Measurements from ENCODE around the gene DOCK11. TPM values are rescaled to one million over a fixed set of nuclear protein-coding genes. Genes with fewer than 3 reads are reported as not detected.
A peak's percentile ranks its signal among the peaks of the same experiment; 100 is the strongest.

Gene DOCK11
- total and polyA plus RNA-seq, 11 donors, result 1.8 to 26.3 (median 2.9) TPM

GRCh38 chrX:118506805-118507480 is 11.3 kb downstream of the DOCK11 start:
- Histone ChIP-seq H3K27ac (peak overlapping the region in 1 of 12 donors; percentile 43), H3K27me3 (no peaks in the 10 kb centered on the region), H3K9me3 (no peaks in the 10 kb centered on the region), H3K4me3 (no peak overlapping the region), H3K4me1 (peaks cover 0 to 25% (median 0%) of the 10 kb centered on the region in 12 donors), H3K36me3 (no peaks in the 10 kb centered on the region)
- ATAC-seq, result no peak
- WGBS, 4 donors, result 69 to 79% (median 73%) methylated on average over 11 of the region's 11 CpGs
- intact Hi-C loops (cut with DNase I), result no loop called here
- TF ChIP-seq CTCF (IDR thresholded peaks at IDR 0.05) (no peak), POLR2A (IDR thresholded peaks at IDR 0.05) (no peak)
- DNase-seq, result no peak

GRCh38 chrX:118507766-118508165 is 12.2 kb downstream of the DOCK11 start:
- DNase-seq (no peak), ATAC-seq (no peak)
- no peaks in the 10 kb centered on the region for H3K36me3 ChIP-seq
- TF ChIP-seq CTCF (IDR thresholded peaks at IDR 0.05) (no peak), POLR2A (IDR thresholded peaks at IDR 0.05) (no peak)
- peaks cover 0 to 19% (median 0%) of the 10 kb centered on the region in 12 donors for H3K4me1 ChIP-seq
- peak overlapping the region in 1 of 12 donors; percentile 43 for H3K27ac ChIP-seq
- no peaks in the 10 kb centered on the region for H3K27me3 ChIP-seq
- WGBS, 4 donors, result 67 to 100% (median 82%) methylated on average over 1 of the region's 1 CpG
- intact Hi-C loops (cut with DNase I), result no loop called here
- H3K9me3 ChIP-seq, result no peaks in the 10 kb centered on the region
- no peak overlapping the region for H3K4me3 ChIP-seq

- Histone ChIP-seq H3K27ac (peak overlapping the region in 2 of 12 donors; percentile 8 to 30), H3K4me1 (peaks cover 0 to 15% (median 0%) of the 10 kb centered on the region in 12 donors), H3K36me3 (no peaks in the 10 kb centered on the region), H3K9me3 (no peaks in the 10 kb centered on the region), H3K27me3 (no peaks in the 10 kb centered on the region), H3K4me3 (no peak overlapping the region)
- no peak for DNase-seq
- 62 to 81% (median 78%) methylated on average over 5 of the region's 5 CpGs for WGBS, 4 donors
- no peak for ATAC-seq
- intact Hi-C loops (cut with DNase I), result no loop called here
- no peak for TF ChIP-seq CTCF (IDR thresholded peaks at IDR 0.05)
- TF ChIP-seq POLR2A (IDR thresholded peaks at IDR 0.05), result no peak
Observed at GRCh38 chrX:118508221-118508620, 12.6 kb downstream of the DOCK11 start.

- peak in 3 of 4 donors; percentile 30 to 51 (median 31) for ATAC-seq
- no peak for DNase-seq
- no peak for TF ChIP-seq POLR2A (IDR thresholded peaks at IDR 0.05)
- TF ChIP-seq CTCF (IDR thresholded peaks at IDR 0.05), result peak in 3 of 12 donors; percentile 15 to 24 (median 17)
- Histone ChIP-seq H3K27me3 (no peaks in the 10 kb centered on the region), H3K36me3 (no peaks in the 10 kb centered on the region), H3K9me3 (no peaks in the 10 kb centered on the region), H3K4me1 (peaks cover 0 to 13% (median 0%) of the 10 kb centered on the region in 12 donors), H3K27ac (peak overlapping the region in 3 of 12 donors; percentile 8 to 60 (median 30)), H3K4me3 (no peak overlapping the region)
- WGBS, 4 donors, result 60 to 84% (median 72%) methylated on average over 6 of the region's 6 CpGs
- intact Hi-C loops (cut with DNase I), result no loop called here
Observed at GRCh38 chrX:118508635-118509034, 13.0 kb downstream of the DOCK11 start.
